Keratinocyte (primary cell): ENCODE measurements around the gene RCAN2. TPM values are rescaled to one million over a fixed set of nuclear protein-coding genes. Genes with fewer than 3 reads are reported as not detected.

Experiments used
- DNase-seq: peaks from one replicate; pipeline ENCODE4 v3.0.0-alpha.2; 2011; ENCODE audit warnings: low read depth, missing footprints, low spot score
- FAIRE-seq: peaks from 2 replicates; lab custom pipeline; 2011; peaks lifted over from hg19 to GRCh38; lab: Jason Lieb, UNC
- H2AFZ ChIP-seq: 2 replicates; pipeline ENCODE4 v1.6.0; 2012; ENCODE audit warnings: low read length, control low read depth, inconsistent platforms; ENCODE audit not compliant: control insufficient read depth
- H3K27ac ChIP-seq: 2 replicates; pipeline ENCODE4 v1.5.1; 2011; ENCODE audit warnings: low read length; ENCODE audit not compliant: control insufficient read depth, insufficient read depth
- H3K27me3 ChIP-seq: 3 replicates; pipeline ENCODE4 v1.6.0; 2011; ENCODE audit warnings: low read length; ENCODE audit not compliant: control insufficient read depth, insufficient read depth; ENCODE audit errors: extremely low read depth
- H3K36me3 ChIP-seq, 2 experiments: 2 replicates in 1 of 2; 3 replicates in 1 of 2; pipeline ENCODE4 v1.5.1; 2011; ENCODE audit warnings: low read length in 2 of 2, mild to moderate bottlenecking in 1 of 2; ENCODE audit not compliant: control insufficient read depth in 2 of 2, insufficient read depth in 2 of 2; ENCODE audit errors: extremely low read depth in 1 of 2
- H3K4me1 ChIP-seq: 3 replicates; pipeline ENCODE4 v1.5.1; 2011; ENCODE audit warnings: low read length; ENCODE audit not compliant: control insufficient read depth, insufficient read depth; ENCODE audit errors: extremely low read depth
- H3K4me2 ChIP-seq: 3 replicates; pipeline ENCODE4 v1.6.0; 2011; ENCODE audit warnings: low read depth, low read length; ENCODE audit not compliant: control insufficient read depth, insufficient read depth; ENCODE audit errors: extremely low read depth
- H3K4me3 ChIP-seq, 3 experiments: fragments of 200-600 bp in 1 of 3; sonication (generic) in 1 of 3; 2 replicates in 2 of 3; 3 replicates in 1 of 3; pipeline ENCODE4 v1.5.1; 2011 to 2016; ENCODE audit warnings: low read length in 3 of 3, mild to moderate bottlenecking in 3 of 3, control low read depth in 2 of 3, inconsistent platforms in 1 of 3, low read depth in 1 of 3, mixed read lengths in 1 of 3, mixed run types in 1 of 3, moderate library complexity in 1 of 3; ENCODE audit not compliant: control insufficient read depth in 2 of 3, insufficient read depth in 2 of 3; ENCODE audit errors: extremely low read depth in 1 of 3
- H3K79me2 ChIP-seq: 2 replicates; pipeline ENCODE4 v1.6.0; 2012; ENCODE audit warnings: low read length; ENCODE audit not compliant: control insufficient read depth, insufficient read depth
- H3K9ac ChIP-seq: 3 replicates; pipeline ENCODE4 v1.6.0; 2011; ENCODE audit warnings: low read length; ENCODE audit not compliant: control insufficient read depth, insufficient read depth; ENCODE audit errors: extremely low read depth
- H3K9me1 ChIP-seq: 3 replicates; pipeline ENCODE4 v1.6.0; 2011; ENCODE audit warnings: low read length; ENCODE audit not compliant: control insufficient read depth, insufficient read depth; ENCODE audit errors: extremely low read depth
- H3K9me3 ChIP-seq: 2 replicates; pipeline ENCODE4 v1.5.1; 2012; ENCODE audit warnings: low read depth, low read length; ENCODE audit not compliant: control insufficient read depth
- H4K20me1 ChIP-seq: 3 replicates; pipeline ENCODE4 v1.6.0; 2011; ENCODE audit warnings: low read length; ENCODE audit not compliant: control insufficient read depth, insufficient read depth; ENCODE audit errors: extremely low read depth
- EZH2 ChIP-seq: IDR thresholded peaks from one replicate; pipeline ENCODE4 v1.6.1; 2012; ENCODE audit warnings: inconsistent platforms, mild to moderate bottlenecking, low read length, moderate library complexity
- dilution Hi-C: fragments of 300-500 bp; cut with MboI; formaldehyde crosslinking; loops from one replicate; pipeline ENCODE4 v1.7.0; 2020; ENCODE audit warnings: low sequenced_read_pairs; ENCODE audit not compliant: extremely low pct_ligation_motif_present
- polyA plus RNA-seq, 5 experiments: library from polyadenylated mRNA; depleted of rRNA in 3 of 5; stranded (reverse) in 3 of 5; stranded (forward) in 1 of 5; unstranded in 1 of 5; fragments of >200 nt; gene quantifications; 1 replicate in 1 of 5; 2 replicates in 3 of 5; 3 replicates in 1 of 5; pipeline versions ENCODE4 v1.2.1 to v1.2.3, GENCODE V29; 2011 to 2012; ENCODE audit warnings: missing spikeins in 2 of 5, low read depth in 1 of 5, low replicate concordance in 1 of 5
- TF ChIP-seq, protein P1 (sequence below), 3 experiments: IDR thresholded peaks in 1 of 3; conservative IDR thresholded peaks in 1 of 3; optimal IDR thresholded peaks in 1 of 3; 2 replicates in 2 of 3; 3 replicates in 1 of 3; pipeline versions ENCODE3 to v1.5.1; 2011; ENCODE audit warnings: low read length in 3 of 3, mild to moderate bottlenecking in 3 of 3, moderate library complexity in 2 of 3, control low read depth in 1 of 3, inconsistent platforms in 1 of 3; ENCODE audit not compliant: insufficient read depth in 2 of 3; ENCODE audit errors: extremely low read depth in 1 of 3

RCAN2 gene
- polyA plus RNA-seq, 1 donor (not counting 4 experiments of a cell fraction or from before 2014, with no cell fraction given): not detected

GRCh38 chr6:46421939-46422338 is 69.3 kb downstream of the RCAN2 start:
- Histone ChIP-seq H3K79me2 (no peaks in the 10 kb centered on the region), H3K4me3 (no peak overlapping the region), H2AFZ (no peak overlapping the region), H4K20me1 (no peaks in the 10 kb centered on the region), H3K9me1 (no peaks in the 10 kb centered on the region), H3K36me3 (no peaks in the 10 kb centered on the region), H3K27ac (no peak overlapping the region), H3K27me3 (no peaks in the 10 kb centered on the region), H3K4me1 (no peaks in the 10 kb centered on the region), H3K4me2 (no peak overlapping the region), H3K9ac (no peak overlapping the region), H3K9me3 (no peaks in the 10 kb centered on the region)
- TF ChIP-seq EZH2: no peak
- TF ChIP-seq, protein P1, sequence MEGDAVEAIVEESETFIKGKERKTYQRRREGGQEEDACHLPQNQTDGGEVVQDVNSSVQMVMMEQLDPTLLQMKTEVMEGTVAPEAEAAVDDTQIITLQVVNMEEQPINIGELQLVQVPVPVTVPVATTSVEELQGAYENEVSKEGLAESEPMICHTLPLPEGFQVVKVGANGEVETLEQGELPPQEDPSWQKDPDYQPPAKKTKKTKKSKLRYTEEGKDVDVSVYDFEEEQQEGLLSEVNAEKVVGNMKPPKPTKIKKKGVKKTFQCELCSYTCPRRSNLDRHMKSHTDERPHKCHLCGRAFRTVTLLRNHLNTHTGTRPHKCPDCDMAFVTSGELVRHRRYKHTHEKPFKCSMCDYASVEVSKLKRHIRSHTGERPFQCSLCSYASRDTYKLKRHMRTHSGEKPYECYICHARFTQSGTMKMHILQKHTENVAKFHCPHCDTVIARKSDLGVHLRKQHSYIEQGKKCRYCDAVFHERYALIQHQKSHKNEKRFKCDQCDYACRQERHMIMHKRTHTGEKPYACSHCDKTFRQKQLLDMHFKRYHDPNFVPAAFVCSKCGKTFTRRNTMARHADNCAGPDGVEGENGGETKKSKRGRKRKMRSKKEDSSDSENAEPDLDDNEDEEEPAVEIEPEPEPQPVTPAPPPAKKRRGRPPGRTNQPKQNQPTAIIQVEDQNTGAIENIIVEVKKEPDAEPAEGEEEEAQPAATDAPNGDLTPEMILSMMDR (optimal IDR thresholded peaks at IDR 0.05 in 1 of 3, IDR thresholded peaks at IDR 0.05 in 1 of 3, conservative IDR thresholded peaks at IDR 0.05 in 1 of 3; ENCODE audit: extremely low read depth in 1 of 3, insufficient read depth in 2 of 3, low read length in 3 of 3): no peak
- no peak for FAIRE-seq
- no peak for DNase-seq
- dilution Hi-C loops: no loop called here

- FAIRE-seq (no peak), DNase-seq (no peak)
- TF ChIP-seq, protein P1 (optimal IDR thresholded peaks at IDR 0.05 in 1 of 3, IDR thresholded peaks at IDR 0.05 in 1 of 3, conservative IDR thresholded peaks at IDR 0.05 in 1 of 3; ENCODE audit: extremely low read depth in 1 of 3, insufficient read depth in 2 of 3, low read length in 3 of 3): no peak
- no peak for TF ChIP-seq EZH2
- Histone ChIP-seq H3K4me1 (no peaks in the 10 kb centered on the region), H3K27me3 (no peaks in the 10 kb centered on the region), H3K36me3 (no peaks in the 10 kb centered on the region), H3K79me2 (no peaks in the 10 kb centered on the region), H3K4me3 (no peak overlapping the region), H3K27ac (no peak overlapping the region), H2AFZ (no peak overlapping the region), H3K9ac (no peak overlapping the region), H4K20me1 (no peaks in the 10 kb centered on the region), H3K9me3 (no peaks in the 10 kb centered on the region), H3K9me1 (no peaks in the 10 kb centered on the region), H3K4me2 (no peak overlapping the region)
- dilution Hi-C loops: no loop called here
These were observed 70.2 kb downstream of the RCAN2 start for GRCh38 chr6:46420921-46421638.
